ENCODE measurements around the gene TSHZ1.

- TF ChIP-seq, protein P1, sequence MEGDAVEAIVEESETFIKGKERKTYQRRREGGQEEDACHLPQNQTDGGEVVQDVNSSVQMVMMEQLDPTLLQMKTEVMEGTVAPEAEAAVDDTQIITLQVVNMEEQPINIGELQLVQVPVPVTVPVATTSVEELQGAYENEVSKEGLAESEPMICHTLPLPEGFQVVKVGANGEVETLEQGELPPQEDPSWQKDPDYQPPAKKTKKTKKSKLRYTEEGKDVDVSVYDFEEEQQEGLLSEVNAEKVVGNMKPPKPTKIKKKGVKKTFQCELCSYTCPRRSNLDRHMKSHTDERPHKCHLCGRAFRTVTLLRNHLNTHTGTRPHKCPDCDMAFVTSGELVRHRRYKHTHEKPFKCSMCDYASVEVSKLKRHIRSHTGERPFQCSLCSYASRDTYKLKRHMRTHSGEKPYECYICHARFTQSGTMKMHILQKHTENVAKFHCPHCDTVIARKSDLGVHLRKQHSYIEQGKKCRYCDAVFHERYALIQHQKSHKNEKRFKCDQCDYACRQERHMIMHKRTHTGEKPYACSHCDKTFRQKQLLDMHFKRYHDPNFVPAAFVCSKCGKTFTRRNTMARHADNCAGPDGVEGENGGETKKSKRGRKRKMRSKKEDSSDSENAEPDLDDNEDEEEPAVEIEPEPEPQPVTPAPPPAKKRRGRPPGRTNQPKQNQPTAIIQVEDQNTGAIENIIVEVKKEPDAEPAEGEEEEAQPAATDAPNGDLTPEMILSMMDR (conservative IDR thresholded peaks at IDR 0.05; ENCODE audit: low read depth, low read length): no peak
- TF ChIP-seq EZH2phosphoT487 (IDR thresholded peaks at IDR 0.05; ENCODE audit: borderline replicate concordance, low read length) (no peak), EZH2 (IDR thresholded peaks at IDR 0.05; ENCODE audit: low read length, unreplicated experiment) (no peak)
Measured at GRCh38 chr18:75249175-75249518, 38.5 kb downstream of the TSHZ1 start.

Data from PC-3 (cell line).